LNCAP (cell line): Measurements from ENCODE around the gene EHMT1.

Experiments used
- TF ChIP-seq, protein P1 (sequence below): fragments of 450-650 bp; IDR thresholded peaks from 2 replicates; pipeline ENCODE4 v1.5.1; 2017; ENCODE audit warnings: mild to moderate bottlenecking

EHMT1 gene

DNA sequence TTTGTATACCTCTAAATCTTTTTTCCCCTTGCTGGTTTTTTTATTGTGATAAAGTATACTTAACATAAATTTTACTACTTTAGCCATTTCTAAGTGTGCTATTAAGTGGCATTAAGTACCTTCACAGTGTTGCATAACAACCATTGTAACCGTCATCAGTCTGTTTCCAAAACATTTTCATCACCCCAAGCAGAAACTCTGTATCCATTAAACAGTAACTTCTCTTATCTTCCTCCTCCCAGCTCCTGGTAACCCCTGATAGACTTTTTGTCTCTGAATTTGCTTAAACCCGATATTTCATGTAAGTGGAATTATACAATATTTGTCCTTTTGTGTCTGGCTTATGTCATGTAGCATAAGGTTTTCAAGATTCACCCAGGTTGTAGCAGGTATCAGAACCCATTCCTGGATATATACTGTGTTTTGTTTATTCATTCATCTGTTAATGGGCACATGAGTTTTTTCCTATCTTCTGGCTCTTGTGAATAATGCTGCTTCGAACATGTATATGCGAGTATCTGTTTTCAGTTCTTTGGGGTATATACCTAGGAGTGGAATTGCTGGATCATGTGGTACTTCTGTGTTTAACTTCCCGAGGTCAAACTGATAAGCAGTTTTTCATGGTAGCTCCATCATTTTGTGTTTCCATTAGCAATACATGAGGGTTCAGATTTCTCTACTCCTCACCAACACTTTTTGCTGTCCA lies 66.4 kb downstream of the EHMT1 start:
- TF ChIP-seq, protein P1, sequence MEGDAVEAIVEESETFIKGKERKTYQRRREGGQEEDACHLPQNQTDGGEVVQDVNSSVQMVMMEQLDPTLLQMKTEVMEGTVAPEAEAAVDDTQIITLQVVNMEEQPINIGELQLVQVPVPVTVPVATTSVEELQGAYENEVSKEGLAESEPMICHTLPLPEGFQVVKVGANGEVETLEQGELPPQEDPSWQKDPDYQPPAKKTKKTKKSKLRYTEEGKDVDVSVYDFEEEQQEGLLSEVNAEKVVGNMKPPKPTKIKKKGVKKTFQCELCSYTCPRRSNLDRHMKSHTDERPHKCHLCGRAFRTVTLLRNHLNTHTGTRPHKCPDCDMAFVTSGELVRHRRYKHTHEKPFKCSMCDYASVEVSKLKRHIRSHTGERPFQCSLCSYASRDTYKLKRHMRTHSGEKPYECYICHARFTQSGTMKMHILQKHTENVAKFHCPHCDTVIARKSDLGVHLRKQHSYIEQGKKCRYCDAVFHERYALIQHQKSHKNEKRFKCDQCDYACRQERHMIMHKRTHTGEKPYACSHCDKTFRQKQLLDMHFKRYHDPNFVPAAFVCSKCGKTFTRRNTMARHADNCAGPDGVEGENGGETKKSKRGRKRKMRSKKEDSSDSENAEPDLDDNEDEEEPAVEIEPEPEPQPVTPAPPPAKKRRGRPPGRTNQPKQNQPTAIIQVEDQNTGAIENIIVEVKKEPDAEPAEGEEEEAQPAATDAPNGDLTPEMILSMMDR: no peak

DNA sequence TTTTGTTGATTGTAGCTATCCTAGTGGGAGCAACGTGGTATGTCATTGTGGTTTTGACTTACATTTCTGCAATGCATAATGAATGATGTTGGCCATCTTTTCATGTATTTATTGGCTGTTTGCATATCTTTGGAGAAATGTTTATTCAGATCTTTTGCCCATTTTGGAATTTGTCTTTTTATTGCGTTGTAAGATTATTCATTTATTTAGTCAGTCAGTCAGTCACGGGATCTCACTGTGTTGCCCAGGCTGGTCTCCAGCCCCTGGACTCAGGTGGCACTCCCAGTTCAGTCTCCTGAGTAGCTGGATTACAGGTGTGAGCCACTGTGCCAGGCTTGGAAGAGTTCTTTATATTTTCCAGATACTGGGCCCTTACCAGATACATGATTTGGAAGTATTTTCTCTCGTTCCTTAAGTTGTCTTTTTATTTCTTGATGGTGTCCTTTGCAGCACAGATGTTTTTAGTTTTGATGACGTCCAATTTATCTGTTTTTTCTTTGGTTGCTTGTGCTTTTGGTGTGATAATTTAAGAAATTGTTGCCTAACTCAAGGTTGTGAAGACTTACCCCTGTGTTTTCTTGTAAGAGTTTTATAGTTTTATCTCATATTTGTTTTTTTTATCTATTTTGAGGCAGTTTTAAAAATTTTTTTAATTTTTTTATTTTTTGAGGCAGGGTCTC lies 67.1 kb downstream of the EHMT1 start:
- TF ChIP-seq, protein P1: no peak

DNA sequence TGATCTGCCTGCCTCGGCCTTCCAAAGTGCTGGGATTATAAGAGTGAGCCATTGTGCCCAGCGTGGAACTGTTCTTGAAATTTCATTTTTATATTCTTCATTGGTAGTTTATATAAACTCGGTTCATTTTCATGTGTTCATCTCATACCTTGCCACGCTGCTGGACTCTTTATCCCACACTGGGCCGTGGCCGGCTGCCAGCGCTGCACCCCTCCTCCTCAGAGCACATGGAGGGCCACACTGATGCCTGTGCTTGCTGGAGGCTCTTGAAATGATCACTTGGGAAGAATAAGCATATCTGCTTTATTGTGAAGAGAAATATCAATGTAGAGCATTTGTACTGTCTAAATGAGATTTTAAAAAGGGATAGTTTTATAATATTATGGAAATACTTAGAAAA lies 69.5 kb downstream of the EHMT1 start:
- TF ChIP-seq, protein P1: no peak

DNA sequence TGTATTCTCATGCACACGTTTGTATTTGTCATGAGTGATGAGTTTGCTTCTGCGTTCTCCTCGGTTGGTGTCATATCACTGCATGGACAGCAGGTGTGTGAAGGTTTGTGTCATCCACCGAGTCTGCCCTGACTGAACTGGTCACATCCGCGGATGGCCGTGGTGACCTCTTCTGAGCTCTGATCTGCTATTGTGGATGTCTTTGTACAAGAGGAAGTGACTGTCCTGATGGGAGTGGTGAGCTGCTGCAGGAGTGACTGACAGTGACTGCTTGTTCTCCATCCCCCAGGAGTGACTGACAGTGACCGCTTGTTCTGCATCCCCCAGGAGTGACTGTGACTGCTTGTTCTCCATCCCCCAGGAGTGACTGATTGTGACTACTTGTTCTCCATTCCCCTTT lies 69.9 kb downstream of the EHMT1 start:
- TF ChIP-seq, protein P1: no peak

DNA sequence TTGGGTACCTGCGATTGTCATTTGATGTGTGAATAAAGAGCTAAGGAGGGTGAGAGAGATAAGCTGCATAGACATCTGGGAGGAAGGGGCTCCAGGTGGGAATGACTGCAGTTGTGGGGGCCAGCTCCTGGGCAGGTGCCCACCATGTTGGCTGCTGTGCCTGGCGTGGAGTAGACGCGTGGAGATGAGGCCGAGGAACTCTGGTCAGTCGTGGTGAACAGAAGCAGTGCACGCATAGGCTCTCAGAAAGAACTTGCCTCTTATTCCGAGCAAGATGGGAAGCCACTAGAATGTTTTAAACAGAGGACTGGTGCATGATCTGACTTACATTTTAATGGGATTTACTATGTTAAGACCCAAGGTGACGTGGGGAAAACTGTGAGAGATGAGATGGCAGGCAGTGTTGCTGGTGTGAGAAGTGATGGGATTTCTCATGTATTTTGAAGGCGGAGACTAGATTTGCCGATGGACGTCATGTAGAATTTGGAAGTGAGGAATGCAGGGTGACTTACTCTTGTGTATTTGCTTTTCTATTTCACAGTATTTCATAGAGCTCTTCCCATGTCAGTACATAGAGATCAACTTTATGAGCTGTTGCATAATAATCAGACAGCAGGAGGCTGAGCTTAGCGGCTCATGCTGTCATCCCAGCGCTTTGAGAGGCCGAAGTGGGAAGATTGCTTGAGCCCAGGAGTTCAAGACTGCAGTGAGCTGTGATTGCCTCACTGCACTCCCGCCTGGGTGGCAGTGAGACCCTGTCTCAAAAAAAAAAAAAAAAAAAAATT lies 71.1 kb downstream of the EHMT1 start:
- TF ChIP-seq, protein P1: no peak

DNA sequence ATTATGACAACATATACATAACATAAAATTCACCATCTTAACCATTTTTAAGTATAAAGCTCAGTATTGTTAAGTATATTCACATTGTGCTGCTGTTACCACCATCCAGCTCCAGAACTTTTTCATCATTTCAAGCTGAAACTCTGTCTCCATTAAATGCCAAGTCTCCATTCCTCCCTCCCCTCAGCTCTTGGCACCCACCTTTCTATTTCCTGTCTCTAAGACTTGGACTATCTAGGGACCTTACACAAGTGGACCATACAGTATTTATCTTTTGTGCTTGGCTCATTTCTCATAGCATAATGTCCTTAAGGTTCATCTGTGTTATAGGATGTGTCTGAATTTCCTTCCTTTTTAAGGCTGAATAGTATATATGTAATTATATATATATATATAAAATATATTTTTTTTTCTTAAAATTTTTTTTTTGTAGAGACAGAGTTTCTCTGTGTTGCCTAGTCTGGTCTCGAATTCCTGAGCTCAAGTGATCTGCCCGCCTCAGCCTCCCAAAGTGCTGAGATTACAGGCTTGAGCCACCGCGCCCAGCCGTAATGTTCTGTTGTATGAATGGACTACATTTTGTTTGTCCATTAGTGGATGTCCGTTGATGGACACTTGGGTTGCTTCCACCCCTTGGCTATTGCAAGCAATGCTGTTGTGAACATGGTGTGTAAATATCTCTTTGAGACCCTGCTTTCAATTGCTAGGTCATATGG lies 72.3 kb downstream of the EHMT1 start:
- TF ChIP-seq, protein P1: no peak

DNA sequence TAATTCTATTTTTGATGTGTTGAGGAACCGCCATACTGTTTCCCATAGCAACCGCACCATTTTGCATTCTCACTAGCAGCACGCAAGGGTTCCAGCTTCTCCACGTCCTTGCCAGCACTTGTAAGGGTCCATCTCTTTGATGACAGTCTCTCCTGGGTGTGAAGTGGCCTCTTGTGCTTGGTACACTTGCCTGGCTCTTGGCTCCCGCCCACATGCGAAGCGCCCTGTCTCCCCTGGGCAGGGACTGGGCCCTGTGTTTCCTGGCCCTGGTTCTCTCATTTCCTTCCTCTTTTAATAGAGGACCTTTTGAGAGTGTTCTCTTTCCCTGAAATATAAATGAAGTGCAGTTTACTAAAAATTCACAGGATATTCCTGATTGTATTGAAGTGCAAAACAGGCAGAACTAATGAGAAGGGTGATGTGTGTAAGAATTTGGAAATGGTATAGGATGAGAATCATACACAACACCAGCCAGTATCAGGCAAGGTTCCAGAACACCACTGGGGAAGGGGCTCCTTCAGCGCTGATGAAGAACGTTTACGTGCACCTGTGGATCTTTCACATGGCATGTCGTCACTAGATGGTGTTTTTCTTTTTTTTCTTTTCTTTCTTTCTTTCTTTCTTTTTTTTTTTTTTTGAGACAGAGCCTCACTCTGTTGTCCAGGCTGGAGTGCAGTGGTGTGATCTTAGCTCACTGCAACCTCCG lies 73.0 kb downstream of the EHMT1 start:
- TF ChIP-seq, protein P1: no peak
